ENCODE results near the gene SRRD.
"Not testable (repeated sequence)": the region's sequence is repeated elsewhere in the genome, so short reads cannot be mapped to it uniquely, and the experiment has no call there.

Gene SRRD

DNA sequence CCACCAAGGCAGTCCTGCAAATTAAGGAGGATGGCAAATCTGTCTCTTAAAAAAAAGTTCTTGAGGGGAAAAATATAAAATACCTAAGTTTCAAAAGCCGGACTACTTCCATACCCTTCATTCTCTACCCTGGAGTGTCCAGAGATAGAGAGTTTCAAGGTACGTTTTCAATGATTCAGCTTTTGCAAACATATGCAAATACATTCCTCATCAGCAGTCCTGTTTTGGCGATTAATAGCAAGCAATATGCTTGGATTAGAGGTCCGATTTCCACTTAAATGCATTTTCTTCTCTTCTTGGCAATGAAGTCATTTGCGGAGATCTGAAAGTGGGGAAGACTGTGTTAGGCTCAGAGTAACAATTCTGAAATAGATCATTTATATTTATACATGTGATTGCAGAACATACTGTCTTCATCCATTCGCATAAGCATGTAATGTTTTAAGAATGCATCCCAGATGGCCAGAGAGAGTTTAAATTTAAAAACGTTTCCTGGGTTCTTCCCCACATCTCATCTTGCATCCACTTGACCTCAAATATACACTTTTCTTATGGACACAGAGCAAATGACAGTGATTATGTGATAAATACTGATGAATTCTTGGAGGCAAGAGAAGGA is 42.4 kb downstream of the SRRD start:
- DNase-seq = no peak

DNA sequence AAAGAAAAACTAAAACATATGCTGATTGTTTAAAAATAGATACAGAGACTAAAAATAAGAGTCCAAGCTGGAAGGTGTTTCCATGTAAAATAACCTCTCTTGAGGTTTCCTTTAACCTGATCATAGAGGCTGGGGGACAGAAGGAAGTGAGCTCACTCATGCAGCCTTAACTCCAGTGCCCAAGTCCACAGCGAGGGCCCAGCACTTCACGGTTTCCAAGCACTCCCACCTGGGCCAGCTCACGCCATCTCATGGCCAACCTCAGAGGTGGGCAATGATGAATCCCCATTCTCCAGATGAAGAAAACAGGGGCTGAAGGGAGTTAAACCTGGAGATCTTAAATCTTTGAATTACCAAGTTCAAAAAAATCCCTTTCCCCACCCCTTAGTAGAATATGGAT is 43.5 kb downstream of the SRRD start:
- DNase-seq = no peak

DNA sequence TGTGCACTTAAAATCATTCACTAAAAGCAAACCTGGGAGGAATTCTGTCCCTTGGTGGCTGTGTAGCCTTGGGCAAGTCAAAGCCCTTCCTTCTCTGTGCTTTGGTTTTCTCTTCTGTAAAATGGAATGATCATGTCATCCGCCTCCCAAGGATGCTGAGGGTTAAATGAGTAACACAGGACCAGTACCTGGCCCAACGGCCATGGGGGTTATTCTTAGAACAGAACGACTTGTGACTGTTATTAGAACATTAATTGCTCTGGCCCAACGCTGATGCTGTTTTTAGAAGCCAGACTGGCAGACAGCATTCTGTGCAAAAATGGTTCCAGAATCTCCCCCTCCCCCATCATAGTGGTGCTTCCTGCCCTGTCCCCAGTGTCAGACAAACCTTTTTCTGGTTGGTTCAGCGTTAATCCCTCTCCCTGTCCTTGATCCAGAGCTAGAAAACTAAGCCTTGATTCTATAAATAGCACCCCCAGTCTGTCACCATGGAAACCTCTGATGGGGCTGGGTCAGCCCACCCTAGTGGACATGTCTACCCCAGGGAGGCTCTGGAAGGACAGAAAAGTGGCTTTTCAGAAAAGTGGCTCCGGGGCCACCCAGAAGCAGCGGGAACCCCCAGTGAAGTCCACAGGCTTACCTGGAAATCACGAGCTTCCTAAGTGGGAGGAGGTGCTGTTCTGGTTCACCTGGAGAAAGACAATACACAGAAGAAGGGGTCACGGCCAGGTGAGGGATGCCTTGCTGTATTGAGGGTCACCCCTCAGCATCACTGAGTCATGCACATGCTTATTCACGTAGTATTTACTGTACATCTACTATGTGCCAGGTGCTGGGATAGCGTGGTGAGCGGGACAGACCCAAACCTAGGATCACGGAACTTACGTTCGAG is 44.1 kb downstream of the SRRD start:
- DNase-seq = no peak

DNA sequence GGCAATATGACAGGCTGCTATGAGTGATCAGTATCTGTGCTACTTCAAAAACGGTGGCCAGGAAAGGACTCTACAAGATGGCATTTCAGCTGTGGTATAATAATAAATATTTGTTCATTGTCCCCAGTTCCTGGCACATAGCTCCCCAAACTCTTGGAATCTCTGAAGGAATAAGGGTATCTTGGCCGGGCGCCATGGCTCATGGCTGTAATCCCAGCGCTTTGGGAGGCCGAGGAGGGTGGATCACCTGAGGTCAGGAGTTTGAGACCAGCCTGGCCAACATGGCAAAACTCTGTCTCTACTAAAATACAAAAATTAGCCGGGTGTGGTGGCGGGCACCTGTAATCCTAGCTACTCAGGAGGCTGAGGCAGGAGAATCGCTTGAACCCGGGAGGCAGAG is 44.8 kb downstream of the SRRD start:
- DNase-seq = not testable (repeated sequence)

DNA sequence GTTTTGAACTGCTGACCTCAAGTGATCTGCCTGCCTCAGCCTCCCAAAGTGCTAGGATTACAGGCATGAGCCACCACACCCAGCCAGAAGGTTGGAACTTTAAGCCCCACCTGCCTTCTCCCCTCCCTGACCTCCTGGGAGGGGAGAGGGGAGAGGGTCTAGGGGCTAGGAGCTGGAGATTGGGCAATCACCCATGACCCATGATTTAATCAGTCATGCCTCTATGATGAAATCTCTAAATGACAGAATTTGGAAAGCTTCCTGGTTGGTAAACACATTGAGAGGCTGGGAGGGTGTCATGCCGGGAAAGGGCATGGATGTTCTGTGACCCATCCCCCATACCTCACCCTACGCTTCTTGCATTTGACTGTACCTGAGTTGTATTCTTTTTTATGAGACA is 45.7 kb downstream of the SRRD start:
- DNase-seq = no peak

DNA sequence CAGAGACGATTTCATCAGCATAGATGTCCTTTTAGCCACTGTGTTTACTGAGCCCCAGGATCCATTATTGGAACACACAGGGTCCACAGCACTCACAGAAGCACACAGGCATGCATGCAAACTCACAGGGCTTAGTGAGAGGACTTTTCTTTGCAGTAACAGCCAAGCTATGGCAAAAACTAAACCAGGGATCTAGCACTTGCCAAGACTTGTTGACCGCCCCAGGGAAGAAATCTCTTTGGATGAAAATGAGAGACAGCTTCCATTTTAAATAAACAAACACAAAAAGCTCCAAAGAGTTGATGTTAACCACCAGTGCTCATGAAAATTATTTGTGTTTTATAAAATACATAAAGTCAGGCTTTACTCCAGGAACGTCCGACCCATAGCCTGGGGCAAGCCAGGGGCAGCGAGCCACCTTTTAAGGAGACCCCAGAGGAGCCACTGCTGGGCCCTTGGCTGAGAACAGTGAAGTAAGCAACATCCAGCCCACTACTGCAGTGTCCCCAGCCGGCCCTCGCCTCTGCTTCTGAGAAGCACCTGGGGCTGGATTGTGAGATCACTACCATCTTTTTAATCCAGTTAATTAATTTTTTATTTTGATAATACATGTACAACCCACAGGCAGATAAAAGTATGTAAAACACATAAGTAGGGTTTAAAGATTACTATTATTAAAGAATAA is 50.6 kb downstream of the SRRD start:
- DNase-seq = no peak

DNA sequence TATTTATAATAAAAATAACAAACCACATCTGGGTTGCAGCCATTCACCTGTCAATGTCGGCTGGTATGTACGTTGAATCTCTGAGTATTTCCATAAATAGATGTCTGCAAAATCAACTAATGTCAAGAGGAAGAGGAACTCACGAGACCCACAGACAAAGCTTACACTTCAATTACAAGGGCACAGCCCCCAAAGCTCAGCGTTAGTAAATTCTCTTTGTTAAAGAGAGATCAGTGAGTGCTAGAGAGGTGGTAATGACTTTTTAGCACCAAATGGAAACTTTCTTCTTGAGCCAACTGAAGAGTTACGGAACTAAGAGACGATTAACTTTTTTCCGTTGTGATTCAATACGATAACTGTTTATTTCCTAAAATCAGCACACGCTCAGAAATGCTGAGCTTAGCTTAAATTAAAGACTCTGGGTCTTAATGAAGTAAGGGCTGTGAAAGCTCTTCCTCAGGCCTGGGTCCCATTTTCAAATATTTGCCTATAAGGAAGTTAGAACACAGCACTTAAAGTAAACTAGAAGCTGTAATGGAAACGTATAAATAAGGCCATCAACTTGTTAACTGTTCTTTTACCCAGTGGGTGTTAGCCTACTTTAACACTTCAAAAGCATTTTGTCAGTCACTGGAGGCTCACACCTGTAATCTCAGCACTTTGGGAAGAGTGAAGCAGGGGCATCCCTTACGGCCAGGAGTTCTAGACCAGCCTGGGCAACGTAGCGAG is 51.4 kb downstream of the SRRD start:
- no peak for DNase-seq

DNA sequence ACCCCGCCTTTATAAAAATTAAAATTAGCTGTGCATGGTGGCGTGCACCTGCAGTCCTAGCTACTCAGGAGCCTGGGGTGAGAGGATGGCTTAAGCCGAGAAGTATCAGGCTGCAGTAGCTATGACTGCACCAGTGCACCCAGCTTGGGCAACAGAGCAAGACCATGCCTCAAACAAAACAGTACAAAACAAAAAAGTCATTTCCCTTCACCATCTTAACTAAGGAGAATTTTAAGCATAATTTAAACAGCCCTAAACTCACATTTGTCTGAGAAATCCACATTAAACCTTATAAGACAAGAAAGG is 51.9 kb downstream of the SRRD start:
- no peak for DNase-seq

DNA sequence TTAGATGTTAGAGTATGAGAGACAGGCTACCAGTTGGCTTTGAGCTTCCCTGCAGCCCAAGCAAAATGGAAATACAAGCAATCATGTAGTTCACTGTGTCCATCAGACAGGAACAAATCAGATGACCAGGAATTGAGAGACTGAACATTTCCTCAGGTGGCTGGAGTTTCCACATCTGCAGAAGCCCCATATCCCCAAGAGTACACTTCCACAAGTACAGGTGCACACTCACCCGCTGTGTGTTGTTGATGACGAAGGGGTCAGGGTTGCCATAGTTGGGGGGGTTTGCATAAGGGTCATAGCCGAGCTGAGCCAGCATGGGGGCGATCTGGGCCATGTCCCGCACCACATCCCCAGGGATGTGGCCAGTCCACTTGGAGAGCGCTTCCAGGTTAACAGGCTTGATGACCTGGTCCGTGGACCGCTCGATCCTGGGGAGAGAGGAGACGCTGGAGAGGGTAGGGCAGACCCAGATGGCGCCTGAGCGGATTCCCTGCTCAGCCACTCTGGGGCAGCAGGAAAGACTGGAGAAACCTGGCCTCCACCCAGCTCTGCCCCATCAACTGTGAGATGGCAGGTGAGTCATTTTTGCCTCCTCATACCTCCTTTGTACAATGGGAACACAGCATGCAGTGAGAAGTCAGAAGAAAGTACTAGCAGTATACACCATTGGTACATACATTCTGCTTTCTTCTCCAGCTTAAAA is 52.5 kb downstream of the SRRD start:
- DNase-seq = no peak

DNA sequence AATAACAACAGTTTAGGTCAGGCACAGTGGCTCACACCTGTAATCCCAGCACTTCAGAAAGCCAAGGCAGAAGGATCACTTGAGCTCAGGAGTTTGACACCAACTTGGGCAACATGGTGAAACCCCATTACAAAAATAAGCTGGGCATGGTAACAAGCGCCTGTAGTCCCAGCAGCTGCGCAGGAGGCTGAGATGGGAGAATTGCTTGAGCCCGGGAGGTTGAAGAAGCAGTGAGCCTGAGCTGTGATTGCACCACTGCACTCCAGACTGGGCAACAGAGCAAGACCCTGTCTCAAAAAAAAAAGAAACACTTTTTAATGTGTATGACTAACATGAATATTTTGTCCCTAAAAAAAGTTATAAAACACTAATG is 53.1 kb downstream of the SRRD start:
- DNase-seq = no peak

DNA sequence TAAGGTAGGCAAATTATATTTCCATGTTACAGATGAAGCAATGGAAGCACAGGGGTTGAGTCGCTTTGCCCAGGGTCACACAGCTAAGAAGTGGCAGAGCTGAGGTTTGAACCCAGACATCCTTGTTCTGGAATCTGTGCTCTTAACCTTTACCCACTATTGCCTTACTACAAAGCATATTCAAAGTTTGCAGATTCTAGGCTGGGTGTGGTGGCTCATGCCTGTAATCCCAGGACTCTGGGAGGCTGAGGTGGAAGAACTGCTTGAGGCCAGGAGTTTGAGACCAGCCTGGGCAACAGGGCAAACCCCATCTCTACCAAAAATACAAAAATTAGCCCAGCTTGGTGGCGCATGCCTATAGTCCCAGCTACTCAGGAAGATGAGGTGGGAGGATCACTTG is 56.4 kb downstream of the SRRD start:
- DNase-seq = no peak

DNA sequence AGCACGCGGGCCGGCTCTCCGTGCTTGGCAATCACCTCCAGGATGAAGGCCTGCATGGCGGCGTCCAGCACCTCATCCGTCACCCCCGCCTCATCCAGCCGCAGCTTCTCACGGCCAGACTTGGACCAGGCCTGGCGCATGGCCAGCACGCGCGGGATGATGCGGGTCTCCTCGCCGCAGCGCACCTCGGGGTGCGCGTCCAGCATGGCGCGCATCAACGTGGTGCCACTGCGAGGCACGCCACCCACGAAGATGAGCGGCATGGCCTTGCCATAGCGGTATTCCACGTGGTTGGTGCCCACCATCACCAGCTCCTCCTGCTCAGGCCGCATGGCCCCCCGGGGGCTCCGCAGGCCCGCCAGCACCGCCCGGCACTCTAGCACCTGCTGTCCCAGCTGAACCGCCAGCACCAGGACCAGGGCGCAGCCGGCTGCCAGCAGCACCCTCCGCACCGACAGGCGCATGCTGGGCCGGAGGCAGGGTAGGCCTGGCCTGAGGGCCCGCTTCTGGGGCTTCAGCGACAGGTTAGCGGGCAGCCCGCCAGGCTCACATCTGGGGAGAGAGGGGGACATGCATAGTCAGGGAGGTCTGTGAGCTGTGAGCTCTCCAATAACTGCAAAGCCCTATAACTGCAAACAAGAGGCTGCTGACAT is 57.6 kb downstream of the SRRD start:
- DNase-seq = no peak

DNA sequence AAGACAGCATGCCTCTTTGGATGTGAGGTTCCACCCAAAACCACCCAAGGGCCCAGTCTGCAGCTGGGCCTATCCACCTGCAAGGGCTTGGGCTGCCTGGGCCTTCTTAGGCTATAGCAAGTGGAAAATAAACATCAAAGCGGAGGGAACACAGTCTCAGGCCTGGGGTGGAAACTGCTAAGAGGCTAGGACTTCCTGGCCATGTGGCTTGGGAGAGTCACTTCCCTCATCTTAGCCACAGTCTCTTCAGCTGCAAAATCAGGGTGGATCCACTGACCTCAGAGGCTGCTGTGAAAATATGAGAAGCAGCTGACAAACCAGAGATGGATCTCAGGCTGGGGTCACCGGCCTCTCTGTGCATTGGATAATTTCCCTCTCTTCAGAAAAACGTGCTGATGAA is 59.2 kb downstream of the SRRD start:
- no peak for DNase-seq
